ENCODE data around the gene SFRP4.
"Not testable (repeated sequence)": the region's sequence is repeated elsewhere in the genome, so short reads cannot be mapped to it uniquely, and the experiment has no call there.

SFRP4 gene

GRCh38 chr7:37916673-37917660, at the start of gene SFRP4:
SFRP4 (minus strand) TSS chr7:37916817; CDS start chr7:37916537, 280 bp downstream.
- DNase-seq (ENCODE audit: low read depth), result no peak

GRCh38 chr7:37964196-37964595, 47.6 kb upstream of the SFRP4 start:
- DNase-seq (ENCODE audit: low read depth), result no peak

- no peak for DNase-seq (ENCODE audit: low read depth)
Observed at GRCh38 chr7:37961251-37961650, 44.6 kb upstream of the SFRP4 start.

- DNase-seq (ENCODE audit: low read depth), result no peak
Observed at GRCh38 chr7:37960483-37960882, 43.9 kb upstream of the SFRP4 start.

- no peak for DNase-seq (ENCODE audit: low read depth)
Observed at GRCh38 chr7:37957221-37957970, 40.8 kb upstream of the SFRP4 start.

GRCh38 chr7:37956791-37957190, 40.2 kb upstream of the SFRP4 start:
- DNase-seq (ENCODE audit: low read depth), result no peak

- DNase-seq (ENCODE audit: low read depth), result not testable (repeated sequence)
Observed at GRCh38 chr7:37954217-37954616, 37.6 kb upstream of the SFRP4 start.

GRCh38 chr7:37952240-37952639, 35.6 kb upstream of the SFRP4 start:
- DNase-seq (ENCODE audit: low read depth), result no peak

- no peak for DNase-seq (ENCODE audit: low read depth)
Observed at GRCh38 chr7:37947941-37948210, 31.3 kb upstream of the SFRP4 start.

- no peak for DNase-seq (ENCODE audit: low read depth)
Observed at GRCh38 chr7:37947138-37947940, 30.7 kb upstream of the SFRP4 start.

- DNase-seq (ENCODE audit: low read depth), result no peak
Observed at GRCh38 chr7:37945336-37945735, 28.7 kb upstream of the SFRP4 start.

GRCh38 chr7:37944737-37945054, 28.1 kb upstream of the SFRP4 start:
- no peak for DNase-seq (ENCODE audit: low read depth)

- no peak for DNase-seq (ENCODE audit: low read depth)
Observed at GRCh38 chr7:37943905-37944736, 27.5 kb upstream of the SFRP4 start.

GRCh38 chr7:37942934-37943610, 26.5 kb upstream of the SFRP4 start:
- no peak for DNase-seq (ENCODE audit: low read depth)

- DNase-seq (ENCODE audit: low read depth), result no peak
Observed at GRCh38 chr7:37933018-37933566, 16.5 kb upstream of the SFRP4 start.

- DNase-seq (ENCODE audit: low read depth), result no peak
Observed at GRCh38 chr7:37932543-37932942, 15.9 kb upstream of the SFRP4 start.

- DNase-seq (ENCODE audit: low read depth), result no peak
Observed at GRCh38 chr7:37930226-37930948, 13.8 kb upstream of the SFRP4 start.

GRCh38 chr7:37928878-37929277, 12.3 kb upstream of the SFRP4 start:
- DNase-seq (ENCODE audit: low read depth), result no peak

- DNase-seq (ENCODE audit: low read depth), result no peak
Observed at GRCh38 chr7:37927773-37928444, 11.3 kb upstream of the SFRP4 start.

- no peak for DNase-seq (ENCODE audit: low read depth)
Observed at GRCh38 chr7:37925620-37926019, 9.0 kb upstream of the SFRP4 start.

Measured in stimulated activated CD8-positive, alpha-beta memory T cell treated with anti-CD3 and anti-CD28 coated beads, Interleukin-12 subunit alpha, Interleukin-12 subunit beta, amount 100 ng/mL, for 1 hour (primary cell).